OCI-LY1 (cell line): Measurements from ENCODE around the gene HAAO.
A peak's percentile ranks its signal among the peaks of the same experiment; 100 is the strongest.

Experiments used
- H2AFZ ChIP-seq: fragments of 200-600 bp; sonication (generic), shearing (Covaris generic); 2 replicates; pipeline ENCODE4 v1.6.0; 2014; ENCODE audit warnings: antibody characterized with exemption, mild to moderate bottlenecking, low read length
- H3F3A ChIP-seq: fragments of 200-600 bp; sonication (generic), shearing (Covaris generic); 2 replicates; pipeline ENCODE4 v1.6.0; 2014; ENCODE audit warnings: mild to moderate bottlenecking, antibody characterized with exemption, low read length, moderate library complexity; ENCODE audit not compliant: insufficient read depth
- H3K27ac ChIP-seq: fragments of 200-600 bp; sonication (generic); 2 replicates; pipeline ENCODE4 v1.5.1; 2014; ENCODE audit warnings: low read length, mixed run types, mild to moderate bottlenecking, low read depth; ENCODE audit not compliant: poor library complexity, severe bottlenecking
- H3K27me3 ChIP-seq: fragments of 200-600 bp; sonication (generic); 2 replicates; pipeline ENCODE4 v1.6.0; 2014; ENCODE audit warnings: antibody characterized with exemption, mild to moderate bottlenecking, low read length, moderate library complexity; ENCODE audit not compliant: insufficient read depth
- H3K36me3 ChIP-seq: fragments of 200-600 bp; sonication (generic); 2 replicates; pipeline ENCODE4 v1.6.1; 2014; ENCODE audit warnings: mild to moderate bottlenecking, antibody characterized with exemption, low read length, moderate library complexity, mixed read lengths; ENCODE audit not compliant: insufficient read depth
- H3K4me1 ChIP-seq: fragments of 200-600 bp; sonication (generic); 2 replicates; pipeline ENCODE4 v1.5.1; 2014; ENCODE audit warnings: mild to moderate bottlenecking, low read length, moderate library complexity; ENCODE audit not compliant: insufficient read depth, severe bottlenecking
- H3K4me2 ChIP-seq: fragments of 200-600 bp; sonication (generic), shearing (Covaris generic); 2 replicates; pipeline ENCODE4 v1.6.1; 2014; ENCODE audit warnings: low read length
- H3K4me3 ChIP-seq: fragments of 200-600 bp; sonication (generic); 2 replicates; pipeline ENCODE4 v1.5.1; 2014; ENCODE audit warnings: low read length, low read depth, mild to moderate bottlenecking, mixed read lengths; ENCODE audit not compliant: poor library complexity, severe bottlenecking
- H3K79me2 ChIP-seq: fragments of 200-600 bp; shearing (Covaris generic); 2 replicates; pipeline ENCODE4 v1.6.1; 2016; ENCODE audit warnings: mixed run types, low read length, mixed read lengths; ENCODE audit not compliant: insufficient read depth
- H3K9ac ChIP-seq: fragments of 200-600 bp; sonication (generic), shearing (Covaris generic); 2 replicates; pipeline ENCODE4 v1.6.1; 2014; ENCODE audit warnings: mild to moderate bottlenecking, low read length, mixed read lengths
- H3K9me2 ChIP-seq: fragments of 200-600 bp; sonication (generic), shearing (Covaris generic); 2 replicates; pipeline ENCODE4 v1.6.1; 2014; ENCODE audit warnings: low read depth, mild to moderate bottlenecking, low read length, mixed read lengths
- H3K9me3 ChIP-seq: fragments of 200-600 bp; shearing (Covaris generic); 2 replicates; pipeline ENCODE4 v1.6.1; 2014; ENCODE audit warnings: low read length, mixed read lengths
- H4K20me1 ChIP-seq: fragments of 200-600 bp; sonication (generic), shearing (Covaris generic); 2 replicates; pipeline ENCODE4 v1.6.0; 2016; ENCODE audit warnings: mild to moderate bottlenecking, low read length; ENCODE audit not compliant: insufficient read depth
- CTCF ChIP-seq: fragments of 200-600 bp; sonication (generic), shearing (Covaris generic); IDR thresholded peaks from 2 replicates; pipeline ENCODE4 v1.5.1; 2017; ENCODE audit warnings: mild to moderate bottlenecking, antibody characterized with exemption, low read length, moderate library complexity, mixed read lengths
- EZH2 ChIP-seq: fragments of 200-600 bp; sonication (generic), shearing (Covaris generic); IDR thresholded peaks from 2 replicates; pipeline ENCODE4 v1.8.0; 2017; ENCODE audit warnings: borderline replicate concordance, mixed run types, mild to moderate bottlenecking, antibody characterized with exemption, low read length, moderate library complexity, mixed read lengths

The HAAO gene

GRCh38 chr2:42791606-42792005, 777 bp downstream of the HAAO start:
- H3K27me3 ChIP-seq = no peaks in the 10 kb centered on the region
- H3K79me2 ChIP-seq = no peaks in the 10 kb centered on the region
- H4K20me1 ChIP-seq = no peaks in the 10 kb centered on the region
- TF ChIP-seq EZH2 (no peak), CTCF (no peak)
- peaks cover 57% of the 10 kb centered on the region for H3K4me1 ChIP-seq
- H3K27ac ChIP-seq = peak overlapping the region; percentile 3
- H3K9me2 ChIP-seq = no peaks in the 10 kb centered on the region
- 0 out of 2 replicates have a peak, but pooled peaks cover 6% of the 10 kb centered on the region for H3F3A ChIP-seq
- peak overlapping the region; percentile 84 for H3K4me2 ChIP-seq
- no peaks in the 10 kb centered on the region for H3K36me3 ChIP-seq
- no peak overlapping the region for H2AFZ ChIP-seq
- H3K9ac ChIP-seq = peak overlapping the region; percentile 74; the same call in 1 of the 2 replicates
- no peaks in the 10 kb centered on the region for H3K9me3 ChIP-seq
- peak overlapping the region; percentile 65 for H3K4me3 ChIP-seq

GRCh38 chr2:42789751-42790150, 2.6 kb downstream of the HAAO start:
- H3K27me3 ChIP-seq = no peaks in the 10 kb centered on the region
- H3K27ac ChIP-seq = no peak overlapping the region
- no peaks in the 10 kb centered on the region for H4K20me1 ChIP-seq
- H3K36me3 ChIP-seq = no peaks in the 10 kb centered on the region
- no peak overlapping the region for H3K9ac ChIP-seq
- no peaks in the 10 kb centered on the region for H3K9me2 ChIP-seq
- H3K4me2 ChIP-seq = no peak overlapping the region
- H3F3A ChIP-seq = 0 out of 2 replicates have a peak, but pooled peaks cover 1% of the 10 kb centered on the region
- no peak for TF ChIP-seq EZH2
- no peak for TF ChIP-seq CTCF
- no peaks in the 10 kb centered on the region for H3K79me2 ChIP-seq
- H3K4me3 ChIP-seq = no peak overlapping the region
- no peak overlapping the region for H2AFZ ChIP-seq
- H3K4me1 ChIP-seq = peaks cover 39% of the 10 kb centered on the region
- H3K9me3 ChIP-seq = no peaks in the 10 kb centered on the region

GRCh38 chr2:42788882-42789281, 3.5 kb downstream of the HAAO start:
- H3F3A ChIP-seq = no peaks in the 10 kb centered on the region
- H3K27ac ChIP-seq = no peak overlapping the region
- H3K9ac ChIP-seq = no peak overlapping the region
- H3K79me2 ChIP-seq = no peaks in the 10 kb centered on the region
- H2AFZ ChIP-seq = no peak overlapping the region
- TF ChIP-seq EZH2 = no peak
- no peak for TF ChIP-seq CTCF
- H4K20me1 ChIP-seq = no peaks in the 10 kb centered on the region
- no peaks in the 10 kb centered on the region for H3K27me3 ChIP-seq
- no peaks in the 10 kb centered on the region for H3K9me3 ChIP-seq
- no peak overlapping the region for H3K4me3 ChIP-seq
- H3K9me2 ChIP-seq = no peaks in the 10 kb centered on the region
- no peaks in the 10 kb centered on the region for H3K36me3 ChIP-seq
- H3K4me2 ChIP-seq = no peak overlapping the region
- peaks cover 31% of the 10 kb centered on the region for H3K4me1 ChIP-seq
